Activated CD4-positive, CD25-positive, alpha-beta regulatory T cell treated with anti-CD3 and anti-CD28 coated beads, Interleukin-2, amount 50 U/mL, for 24 hours (primary cell): Measurements from ENCODE around the gene ASIC5.

ENCODE experiments used
- ATAC-seq, 2 donors: fragments of 150-1000 bp; cut with Tn5 transposase; one replicate each; pipeline ENCODE4 v1.10.0; 2021; ENCODE audit warnings: mild to moderate bottlenecking in 1 of 2, moderate library complexity in 1 of 2

The ASIC5 gene

DNA sequence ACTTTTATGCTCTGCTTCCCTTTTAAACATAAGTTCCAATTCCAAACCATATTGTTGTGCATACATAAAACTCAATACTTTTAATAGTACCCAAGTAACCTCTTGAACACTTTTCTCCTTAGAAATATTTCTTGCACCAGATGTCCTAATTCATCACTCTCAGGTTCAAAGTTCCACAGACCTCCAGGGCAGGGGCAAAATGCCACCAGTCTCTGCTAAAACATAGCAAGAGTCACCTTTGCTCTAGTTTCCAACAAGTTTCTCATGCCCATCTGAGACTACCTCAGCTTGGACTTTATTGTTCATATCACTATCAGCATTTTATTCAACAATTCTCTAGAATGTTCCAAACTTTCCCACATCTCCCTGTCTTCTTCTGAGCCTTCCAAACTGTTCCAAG is 13.7 kb upstream of the ASIC5 start:
- no peak for ATAC-seq

DNA sequence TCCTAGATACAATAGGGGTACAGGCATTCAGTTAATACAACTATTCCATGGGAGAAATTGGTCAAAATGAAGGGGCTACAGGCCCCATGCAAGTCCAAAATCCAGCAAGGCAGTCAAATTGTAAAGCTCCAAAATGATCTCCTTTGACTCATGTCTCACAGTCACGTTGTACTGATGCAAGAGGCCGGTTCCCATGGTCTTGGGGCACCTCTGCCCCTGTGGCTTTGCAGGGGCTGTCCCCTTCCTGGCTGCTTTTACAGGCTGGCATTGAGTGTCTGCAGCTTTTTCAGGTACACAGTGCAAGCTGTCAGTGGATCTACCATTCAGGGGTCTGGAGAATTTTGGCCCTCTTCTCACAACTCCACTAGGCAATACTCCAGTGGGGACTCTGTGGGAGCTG is 12.5 kb upstream of the ASIC5 start:
- ATAC-seq, result no peak

DNA sequence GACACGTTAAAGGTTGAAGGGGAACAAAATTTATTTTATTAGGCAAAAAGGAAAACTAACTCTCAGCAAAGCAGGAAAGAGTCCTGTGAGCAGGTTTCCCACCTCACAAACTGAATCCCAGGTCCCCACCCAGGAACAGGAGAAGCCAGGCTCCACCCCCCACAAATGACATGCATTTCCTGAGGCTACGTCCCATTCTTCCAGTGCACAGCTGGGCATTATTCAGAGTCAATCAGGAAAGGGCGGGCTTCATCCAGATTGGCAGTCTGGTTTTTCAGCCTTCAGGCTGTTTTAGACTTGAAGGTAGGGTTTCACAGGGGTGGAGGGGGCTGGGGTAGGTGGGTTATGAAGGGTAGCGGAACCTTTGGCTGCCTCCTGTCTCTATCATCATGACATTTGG is 11.9 kb upstream of the ASIC5 start:
- no peak for ATAC-seq

DNA sequence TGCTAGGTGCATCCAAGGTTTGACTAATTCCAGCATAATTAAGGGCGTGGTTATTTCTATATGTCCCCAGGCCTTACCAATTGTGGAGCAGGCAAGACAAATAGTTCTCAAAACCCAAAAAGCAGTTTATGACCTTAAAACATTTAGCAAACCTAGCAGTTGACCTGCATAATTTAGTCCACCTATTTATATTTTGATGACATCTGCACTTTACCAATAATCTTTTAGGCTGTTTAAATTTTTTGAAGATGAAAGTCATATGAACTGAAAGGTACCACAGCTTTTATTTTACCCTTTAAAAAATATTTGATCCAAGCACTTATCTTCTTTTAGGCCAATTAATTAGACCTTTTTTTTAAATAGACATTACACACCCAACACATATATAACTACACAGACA is 9.8 kb upstream of the ASIC5 start:
- no peak for ATAC-seq

DNA sequence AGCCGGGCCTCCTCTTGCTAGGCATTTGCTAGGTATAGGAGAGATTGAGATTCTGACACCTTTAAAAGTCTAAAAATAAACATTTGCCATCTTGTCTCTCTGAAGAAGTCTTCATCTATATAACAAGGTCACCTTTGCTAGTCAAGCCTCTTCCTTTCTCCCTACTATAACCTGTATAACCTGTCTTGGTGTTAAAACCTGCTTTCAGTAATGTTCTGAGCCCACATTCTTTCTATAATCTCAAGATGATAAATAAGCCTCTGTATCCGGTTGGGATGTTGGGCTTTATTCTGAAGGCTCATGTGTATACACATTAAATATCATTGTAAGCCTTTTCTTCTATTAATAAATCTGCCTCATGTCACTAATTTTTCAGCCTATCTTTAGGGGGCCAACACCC is 10.2 kb downstream of the ASIC5 start:
- no peak for ATAC-seq

DNA sequence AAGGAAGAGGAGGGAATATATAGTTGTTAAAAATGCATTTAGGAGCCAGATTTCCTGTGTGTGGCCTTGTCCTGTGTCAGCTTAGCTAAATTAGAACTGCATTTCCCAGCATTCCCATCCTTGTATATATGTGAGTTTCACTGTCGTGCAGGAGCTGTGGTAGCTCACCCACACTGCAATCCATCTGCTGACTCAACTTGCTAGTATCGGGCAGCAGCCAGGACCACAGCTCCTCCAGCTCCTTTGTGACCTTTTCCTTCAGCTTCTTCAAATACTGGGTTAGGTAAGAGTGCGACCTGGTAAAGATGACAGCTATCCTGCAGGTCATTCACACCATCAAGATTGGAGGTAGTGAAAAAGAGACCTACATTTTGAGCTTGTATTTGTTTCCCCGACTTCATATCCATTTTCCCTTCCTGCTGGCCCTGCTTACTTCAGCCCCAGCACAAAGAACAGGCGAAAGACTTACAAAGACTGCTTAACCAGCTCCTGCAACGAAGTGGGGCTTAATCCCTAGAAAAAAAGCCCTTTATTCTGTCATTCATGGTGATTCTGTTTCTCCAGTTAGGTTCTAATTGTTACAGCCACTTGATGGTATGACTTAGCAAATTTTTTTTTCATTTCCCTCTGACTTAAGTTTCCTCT is 11.4 kb downstream of the ASIC5 start:
- ATAC-seq, result no peak

DNA sequence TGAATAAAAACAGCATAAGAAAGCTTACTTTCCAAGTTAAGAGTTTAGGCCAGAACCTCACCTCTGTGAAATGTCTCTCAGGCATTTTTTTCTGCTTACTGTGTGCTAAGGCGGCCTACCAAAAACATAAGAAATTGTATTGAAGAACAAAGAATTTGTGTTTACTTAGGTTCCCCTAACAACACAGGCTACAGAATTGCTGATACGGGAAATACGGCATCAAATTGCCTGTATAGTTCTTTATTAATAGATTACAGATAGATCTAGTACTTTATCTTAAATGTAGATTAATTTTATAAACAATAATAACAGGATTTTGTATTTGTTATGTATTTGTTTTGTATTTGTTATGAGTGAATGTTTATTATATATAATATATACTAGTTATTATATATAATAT is 12.9 kb downstream of the ASIC5 start:
- ATAC-seq, result no peak

DNA sequence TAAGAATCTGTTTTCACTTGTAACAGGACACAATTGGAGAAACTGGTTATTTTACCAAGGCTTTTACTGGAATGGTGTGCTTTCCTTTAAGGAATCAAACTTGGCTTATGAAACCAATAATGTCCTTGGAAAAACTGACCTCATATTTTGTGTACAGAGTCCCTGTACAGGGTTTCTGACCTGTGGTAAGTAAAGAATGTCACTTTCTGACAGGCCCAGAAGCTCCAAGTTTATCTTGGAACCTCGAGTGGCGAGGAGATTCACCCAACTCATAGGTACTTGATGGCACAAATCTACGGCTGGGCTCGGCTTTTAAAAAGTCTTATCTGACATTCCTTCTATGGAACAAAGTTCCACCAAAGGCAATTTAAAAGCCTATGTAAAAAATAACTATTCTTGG is 17.0 kb downstream of the ASIC5 start:
- ATAC-seq, result no peak

DNA sequence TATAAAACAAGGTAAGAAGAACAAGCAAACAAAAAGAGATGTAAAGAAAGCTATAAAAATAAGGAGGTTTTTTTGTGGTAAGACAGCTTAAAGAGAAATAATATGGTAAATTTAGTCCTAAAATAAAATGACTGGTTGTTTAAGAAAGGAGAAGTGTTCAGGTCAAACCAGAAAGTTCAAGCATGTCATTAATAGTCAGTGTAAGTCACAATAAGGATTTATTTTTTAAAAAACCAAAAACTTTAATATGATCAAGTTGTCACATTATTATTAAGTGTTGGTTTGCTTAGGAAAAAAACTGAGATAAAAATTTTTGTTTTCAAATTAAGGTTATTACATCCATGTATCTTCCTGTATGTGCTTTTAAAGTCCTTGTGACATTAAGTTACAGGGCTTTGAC is 19.1 kb downstream of the ASIC5 start:
- no peak for ATAC-seq

DNA sequence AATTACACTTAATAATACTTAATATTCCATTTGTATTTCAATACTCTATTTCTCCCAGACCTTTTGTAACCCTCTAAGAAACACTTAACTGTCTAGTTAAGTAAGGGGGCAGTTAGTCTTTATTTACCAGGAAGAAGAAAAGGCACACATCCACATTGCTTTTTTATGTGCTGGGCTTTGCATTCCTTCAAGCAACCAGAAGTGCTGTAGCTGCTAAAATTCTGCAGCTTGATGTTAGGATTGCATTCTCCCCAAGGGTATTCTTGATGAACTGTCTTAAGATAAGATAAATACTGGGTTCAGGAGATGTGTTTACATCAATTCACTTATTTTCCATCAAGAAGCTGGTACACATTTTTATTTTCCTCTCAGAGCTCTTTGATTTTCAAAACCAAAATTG is 24.0 kb downstream of the ASIC5 start:
- no peak for ATAC-seq

DNA sequence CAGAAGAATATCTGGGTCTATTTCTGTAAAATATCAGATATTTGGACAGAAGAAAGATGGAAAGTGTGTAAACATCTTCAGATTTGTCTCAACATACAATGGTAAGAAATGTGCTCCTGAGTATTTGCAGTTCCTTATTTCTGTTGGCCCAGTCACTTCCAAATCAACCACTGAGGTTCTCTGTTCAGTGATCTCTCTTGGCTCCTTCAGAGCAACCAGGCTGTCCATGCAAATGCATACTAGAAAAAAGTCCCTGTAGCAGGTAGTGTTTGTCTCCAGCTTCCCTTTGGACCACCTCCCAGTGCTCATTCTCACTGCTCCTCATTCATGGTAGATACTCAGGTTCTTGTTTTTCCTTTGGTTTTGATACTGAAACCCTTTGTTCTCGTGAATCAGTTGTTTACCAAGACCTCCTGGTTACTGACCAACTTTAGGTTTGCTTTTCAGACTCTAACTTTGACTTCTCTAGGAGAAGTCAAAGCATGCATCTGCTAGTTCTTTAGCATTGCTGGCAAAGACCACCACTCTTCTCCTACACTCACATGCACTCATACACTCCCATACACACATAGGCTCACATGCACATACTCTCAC is 28.8 kb downstream of the ASIC5 start:
- no peak for ATAC-seq

DNA sequence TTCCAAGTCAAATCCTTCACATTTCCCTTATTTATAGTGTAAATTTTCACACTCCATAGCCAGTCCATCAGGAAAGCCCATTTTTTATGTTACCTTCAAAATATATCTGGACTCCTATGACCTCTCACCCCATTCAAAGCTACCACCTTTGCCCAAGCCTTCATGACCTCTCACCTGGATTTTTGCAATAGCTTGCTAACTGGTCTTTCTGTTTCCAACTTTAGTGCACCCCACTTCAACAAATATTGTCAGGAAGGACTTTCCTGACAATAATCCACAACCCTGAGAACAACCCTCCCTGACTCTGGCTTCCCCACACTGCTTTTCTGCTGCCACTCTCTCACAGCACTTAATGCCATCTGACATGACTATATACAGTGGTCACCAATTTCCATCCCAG is 33.4 kb downstream of the ASIC5 start:
- no peak for ATAC-seq

DNA sequence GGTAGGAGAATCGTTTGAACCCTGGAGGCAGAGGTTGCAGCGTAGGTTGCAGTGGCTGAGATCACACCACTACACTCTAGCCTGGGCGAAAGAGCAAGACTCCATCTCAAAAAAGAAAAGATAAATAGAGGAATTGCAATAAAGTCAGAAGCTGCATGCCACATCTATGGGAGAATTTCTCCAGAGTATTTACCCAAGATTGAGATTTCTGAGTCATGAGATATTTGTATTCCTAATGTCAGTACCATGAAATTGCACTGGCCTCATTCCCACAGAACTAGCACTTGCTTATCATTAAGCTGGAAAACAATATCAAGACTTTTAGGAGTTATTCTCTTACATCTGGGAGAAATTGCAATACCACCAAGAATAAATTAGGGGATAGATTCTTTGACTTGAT is 37.4 kb downstream of the ASIC5 start:
- no peak for ATAC-seq

DNA sequence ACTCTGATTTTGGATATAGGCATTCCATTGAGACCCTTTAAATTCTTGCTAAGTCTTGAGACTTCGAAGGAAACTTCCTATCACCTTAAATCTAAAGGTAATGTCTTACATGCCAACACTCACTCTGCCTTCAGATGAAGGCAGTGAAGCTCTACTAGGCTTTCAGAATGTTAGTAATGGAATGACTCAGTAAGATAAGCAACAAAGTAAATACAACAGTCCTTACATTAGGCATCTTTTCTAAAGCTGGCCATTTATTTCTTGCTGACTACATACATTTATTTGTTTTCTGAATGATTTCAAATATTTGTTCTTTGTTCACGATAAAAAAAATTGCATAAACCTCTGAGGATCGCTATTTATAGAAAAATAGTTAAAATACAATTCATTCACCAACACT is 43.5 kb downstream of the ASIC5 start:
- ATAC-seq, result no peak

DNA sequence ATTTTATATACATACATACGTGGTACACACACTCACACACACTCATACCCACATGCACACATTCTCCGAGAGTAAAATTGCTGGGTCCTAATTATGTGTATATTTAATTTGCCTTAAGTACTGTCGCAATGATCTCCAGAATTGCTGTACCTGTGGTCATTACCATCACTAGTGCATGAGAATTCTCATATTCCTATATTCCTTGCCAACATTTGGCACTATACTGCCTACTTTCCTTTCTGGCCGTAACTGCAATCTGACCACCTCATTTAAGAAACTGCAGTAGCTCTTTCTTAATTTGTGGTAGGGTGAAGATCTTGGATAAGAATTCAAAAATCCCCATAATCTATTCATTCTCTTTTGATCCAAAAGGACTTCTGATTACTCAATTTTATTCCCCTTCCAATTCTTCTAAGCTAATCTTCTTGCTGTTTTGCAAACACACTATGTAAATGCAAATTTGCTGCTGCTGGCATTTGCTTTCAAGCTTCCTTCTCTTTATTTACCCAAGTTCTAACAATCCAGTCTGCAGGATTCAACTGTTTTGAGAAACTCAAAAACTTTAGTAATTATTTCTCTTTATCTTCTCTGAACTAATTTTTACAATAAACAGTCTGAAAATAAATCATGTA is 45.1 kb downstream of the ASIC5 start:
- no peak for ATAC-seq

DNA sequence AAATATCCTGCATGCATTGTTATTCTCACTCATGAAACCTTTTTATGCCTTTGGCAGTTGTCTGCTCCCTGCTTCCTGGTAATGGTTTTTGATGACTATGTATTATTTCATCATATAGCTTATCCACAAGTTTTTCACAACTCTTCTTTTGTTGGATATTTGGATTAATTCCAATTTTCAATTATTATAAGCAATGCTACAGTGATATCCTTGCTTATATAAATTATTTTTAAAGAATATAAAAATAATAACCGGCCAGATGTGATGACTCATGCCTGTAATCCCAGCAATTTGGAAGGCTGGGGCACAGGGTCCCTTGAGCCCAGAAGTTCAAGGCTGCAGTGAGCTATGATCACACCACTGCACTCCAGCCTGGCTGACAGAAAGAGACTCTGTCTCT is 47.0 kb downstream of the ASIC5 start:
- no peak for ATAC-seq

DNA sequence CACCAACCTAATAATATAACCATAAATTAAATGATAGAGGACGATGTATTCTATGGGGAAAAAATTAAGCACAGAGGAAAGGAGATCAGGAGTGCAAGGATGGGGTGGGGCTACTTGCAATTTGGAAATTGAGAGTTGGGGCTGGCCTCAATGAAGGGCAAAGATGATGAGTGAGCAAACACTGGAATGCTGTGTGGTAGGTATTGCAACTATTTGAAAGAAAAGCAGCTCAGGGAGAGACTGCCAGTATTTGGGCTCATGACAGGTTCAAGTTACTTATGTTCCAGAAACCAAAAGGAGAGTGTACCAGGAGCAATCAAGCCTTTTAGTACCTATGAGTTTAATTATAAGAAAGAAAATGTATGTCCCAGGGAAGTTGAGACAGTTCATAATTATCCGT is 47.4 kb downstream of the ASIC5 start:
- ATAC-seq, result no peak

DNA sequence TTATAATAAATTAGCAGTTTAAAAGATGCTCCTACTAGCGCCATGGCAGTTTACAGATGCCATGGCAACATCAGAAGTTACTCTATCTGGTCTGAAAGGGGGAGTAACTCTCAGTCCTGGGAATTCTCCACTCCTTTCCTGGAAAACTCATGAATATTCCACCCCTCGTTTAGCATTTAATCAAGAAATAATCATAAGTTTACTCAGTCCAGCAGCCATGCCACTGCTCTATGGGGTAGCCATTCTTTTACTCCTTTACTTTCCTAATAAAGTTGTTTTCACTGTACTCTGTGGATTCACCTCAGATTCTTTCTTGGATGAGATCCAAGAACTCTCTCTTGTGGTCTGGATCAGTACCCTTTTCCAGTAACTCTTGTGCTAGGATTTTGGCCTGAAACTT is 55.0 kb downstream of the ASIC5 start:
- no peak for ATAC-seq

DNA sequence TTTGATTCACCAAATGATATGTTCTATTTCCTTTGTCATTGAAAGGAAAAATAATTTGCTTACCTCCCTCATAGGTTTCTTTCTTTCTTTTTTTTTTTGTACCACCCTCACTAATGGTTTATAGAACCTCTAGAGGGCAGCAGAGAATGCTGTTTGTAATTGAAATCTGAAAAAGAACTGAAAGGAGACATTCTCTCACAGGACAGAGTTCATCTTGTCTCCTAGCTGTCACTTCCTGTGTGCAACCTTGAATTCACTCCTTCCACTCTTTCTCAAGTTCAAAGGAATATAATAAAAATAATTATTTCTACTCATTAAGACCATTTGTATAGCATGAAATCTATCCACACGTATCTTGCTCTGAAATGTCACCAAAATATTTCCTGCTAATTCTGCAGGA is 56.2 kb downstream of the ASIC5 start:
- ATAC-seq, result peak; percentile 48 to 53

DNA sequence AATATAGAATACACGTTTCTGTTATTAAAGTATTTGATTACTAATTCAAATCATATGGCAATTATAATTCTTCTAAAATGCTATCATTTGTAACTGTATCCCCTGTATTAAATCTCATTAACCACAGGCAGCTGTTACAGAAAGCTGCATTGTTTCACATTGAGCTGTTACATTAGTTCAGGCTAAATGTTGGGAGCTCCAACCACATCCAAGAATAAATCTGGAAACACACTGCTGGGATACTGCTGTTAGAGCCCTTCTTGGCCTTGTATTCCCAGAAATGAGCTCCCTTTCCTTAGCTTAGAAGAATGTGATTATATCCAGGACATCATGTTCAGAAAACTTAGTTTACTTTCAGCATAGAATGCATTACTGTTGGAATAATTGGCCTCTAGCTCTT is 59.1 kb downstream of the ASIC5 start:
- no peak for ATAC-seq

DNA sequence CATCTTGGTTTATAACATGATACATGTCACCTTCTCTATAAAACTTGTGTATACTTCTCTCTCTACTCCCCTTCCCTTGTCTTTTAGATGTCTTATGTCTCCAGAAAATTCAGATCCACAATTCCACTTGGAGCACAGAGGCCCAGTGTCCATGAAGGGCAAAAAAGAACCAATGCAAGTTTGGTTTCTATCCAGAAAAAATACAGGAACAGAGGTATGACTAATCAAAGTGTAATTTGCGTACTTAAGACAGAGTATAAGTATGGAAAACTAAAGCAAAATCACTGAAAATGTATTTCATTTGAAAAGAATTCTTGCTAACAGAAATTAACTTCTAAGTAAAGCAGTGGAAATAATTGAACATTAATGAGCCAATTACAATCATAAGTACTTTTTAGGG is 61.1 kb downstream of the ASIC5 start:
- no peak for ATAC-seq

DNA sequence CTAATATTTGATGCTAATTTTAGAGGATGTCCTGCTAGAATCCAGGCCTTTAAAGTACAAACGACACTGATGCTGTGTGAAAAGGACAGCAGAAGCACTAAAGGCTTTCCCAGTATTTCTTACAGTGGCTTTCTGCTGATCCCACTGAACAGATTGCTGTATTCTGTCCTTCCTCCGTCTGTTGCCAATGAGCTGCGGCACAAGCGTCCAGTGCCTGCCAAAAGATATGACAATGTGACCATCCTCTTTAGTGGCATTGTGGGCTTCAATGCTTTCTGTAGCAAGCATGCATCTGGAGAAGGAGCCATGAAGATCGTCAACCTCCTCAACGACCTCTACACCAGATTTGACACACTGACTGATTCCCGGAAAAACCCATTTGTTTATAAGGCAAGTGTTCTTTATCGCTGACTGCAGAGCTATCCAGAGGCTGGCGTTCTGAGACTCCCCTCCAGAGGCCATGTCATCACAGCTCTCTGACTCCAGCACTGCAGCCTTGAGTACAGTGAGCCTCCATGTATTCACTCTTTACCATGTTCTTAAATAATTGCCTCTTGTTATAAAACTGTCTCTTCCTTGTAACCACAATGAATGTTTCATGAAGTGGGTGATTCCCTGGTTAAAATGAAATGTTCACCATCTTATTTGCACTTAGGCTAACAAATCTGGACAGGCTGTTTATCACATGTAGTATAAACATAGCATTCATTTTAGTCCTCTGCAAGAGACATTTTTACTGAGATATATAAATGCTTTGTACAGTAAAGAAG is 63.7 kb downstream of the ASIC5 start:
- ATAC-seq, result no peak

DNA sequence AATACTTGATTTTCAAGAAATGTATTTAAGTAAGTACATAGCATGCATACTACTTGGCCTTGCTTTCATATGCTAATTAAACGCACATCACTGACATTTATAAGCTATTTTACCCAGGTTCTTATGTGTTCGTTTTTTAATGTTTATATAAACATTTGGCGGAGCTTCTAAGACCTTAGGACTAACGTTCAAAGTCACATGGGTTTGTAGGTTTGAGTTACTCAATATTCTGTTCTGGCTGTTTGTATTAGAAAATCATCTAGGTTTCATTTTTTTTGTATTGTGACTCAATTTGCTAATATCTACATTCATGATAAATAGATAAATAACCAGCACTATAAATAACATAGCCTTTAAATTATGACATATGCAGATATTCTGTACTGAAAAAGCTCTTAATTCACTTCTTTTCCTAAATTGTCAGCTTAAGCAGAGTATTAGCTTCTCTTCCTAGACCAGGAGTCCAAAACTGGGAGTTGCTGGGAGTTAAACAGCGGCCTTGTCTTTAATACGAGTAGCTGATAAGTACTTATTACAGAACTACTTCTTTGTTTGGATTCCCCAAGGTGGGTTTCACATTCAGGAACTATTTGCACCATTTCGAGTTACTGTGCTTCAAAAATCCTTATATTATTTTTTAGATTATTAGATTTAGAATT is 65.3 kb downstream of the ASIC5 start:
- no peak for ATAC-seq

DNA sequence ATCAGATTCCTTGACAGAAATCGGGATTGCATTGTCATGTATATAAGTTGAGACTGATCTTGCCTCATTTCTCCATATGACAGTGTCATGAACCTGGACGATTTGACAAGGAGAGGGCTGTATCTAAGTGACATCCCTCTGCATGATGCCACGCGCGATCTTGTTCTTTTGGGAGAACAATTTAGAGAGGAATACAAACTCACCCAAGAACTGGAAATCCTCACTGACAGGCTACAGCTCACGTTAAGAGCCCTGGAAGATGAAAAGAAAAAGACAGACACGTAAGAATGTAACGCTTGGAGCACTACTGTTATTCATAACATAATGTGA is 66.3 kb downstream of the ASIC5 start:
- no peak for ATAC-seq
